SIG-M5 treated with dmso at 0.1 percent for 504 hours (cell line): ENCODE measurements around the gene ZNF544.
"Not testable (repeated sequence)": the region's sequence is repeated elsewhere in the genome, so short reads cannot be mapped to it uniquely, and the experiment has no call there.

Experiments
- DNase-seq: peaks from one replicate; lab custom pipeline; 2025; ENCODE audit not compliant: unreplicated experiment; lab: John Stamatoyannopoulos, UW

ZNF544 gene

DNA sequence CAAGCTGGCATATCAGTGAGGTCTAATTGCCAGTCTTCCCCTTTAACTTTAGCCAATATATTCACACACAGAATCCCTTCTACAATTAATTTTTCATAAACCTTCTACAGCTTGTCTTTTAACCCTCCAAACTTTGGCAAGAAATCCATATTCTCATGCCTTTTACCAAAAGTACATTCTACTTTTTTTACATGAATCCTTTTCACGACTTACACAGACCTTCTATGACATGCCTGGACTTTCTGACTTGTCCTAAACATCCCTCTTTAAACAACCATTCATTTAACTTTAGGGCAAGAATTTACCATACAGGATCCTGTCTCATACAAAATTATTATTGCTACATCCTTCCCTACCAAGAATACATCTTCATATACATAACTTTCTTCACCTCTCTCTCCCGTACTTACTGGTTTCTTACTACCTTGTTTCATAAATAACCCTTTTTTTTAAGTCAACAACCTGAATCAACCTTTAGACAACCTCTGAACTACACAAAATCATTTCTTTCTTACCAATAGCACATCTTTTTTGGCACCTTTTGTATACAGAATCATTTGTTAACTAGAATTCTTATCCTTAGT is 23.5 kb downstream of the ZNF544 start:
- DNase-seq: no peak

DNA sequence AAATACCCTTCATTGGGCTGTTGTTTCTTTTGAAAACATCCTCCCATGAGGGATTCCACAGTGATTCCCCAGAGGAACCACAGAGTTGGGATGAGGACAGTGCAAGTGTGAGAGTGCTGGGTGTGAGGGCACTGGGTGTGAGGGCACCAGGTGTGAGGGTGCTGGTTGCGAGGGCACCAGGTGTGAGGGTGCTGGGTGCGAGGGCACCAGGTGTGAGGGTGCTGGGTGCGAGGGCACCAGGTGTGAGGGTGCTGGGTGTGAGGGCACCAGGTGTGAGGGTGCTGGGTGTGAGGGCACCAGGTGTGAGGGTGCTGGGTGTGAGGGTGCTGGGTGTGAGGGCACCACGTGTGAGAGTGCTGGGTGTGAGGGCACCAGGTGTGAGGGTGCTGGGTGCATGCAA is 29.5 kb downstream of the ZNF544 start:
- DNase-seq: not testable (repeated sequence)

DNA sequence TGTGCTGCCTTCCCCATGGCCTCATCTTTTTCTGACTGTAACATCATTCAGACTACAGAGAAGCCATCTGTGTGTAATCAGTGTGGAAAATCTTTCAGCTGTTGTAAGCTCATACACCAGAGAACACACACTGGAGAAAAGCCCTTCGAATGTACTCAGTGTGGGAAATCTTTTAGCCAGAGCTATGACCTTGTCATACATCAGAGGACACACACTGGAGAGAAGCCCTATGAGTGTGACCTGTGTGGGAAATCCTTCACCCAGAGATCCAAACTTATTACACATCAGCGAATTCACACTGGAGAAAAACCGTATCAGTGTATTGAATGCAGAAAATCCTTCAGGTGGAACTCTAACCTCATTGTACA is 32.9 kb downstream of the ZNF544 start:
- no peak for DNase-seq

DNA sequence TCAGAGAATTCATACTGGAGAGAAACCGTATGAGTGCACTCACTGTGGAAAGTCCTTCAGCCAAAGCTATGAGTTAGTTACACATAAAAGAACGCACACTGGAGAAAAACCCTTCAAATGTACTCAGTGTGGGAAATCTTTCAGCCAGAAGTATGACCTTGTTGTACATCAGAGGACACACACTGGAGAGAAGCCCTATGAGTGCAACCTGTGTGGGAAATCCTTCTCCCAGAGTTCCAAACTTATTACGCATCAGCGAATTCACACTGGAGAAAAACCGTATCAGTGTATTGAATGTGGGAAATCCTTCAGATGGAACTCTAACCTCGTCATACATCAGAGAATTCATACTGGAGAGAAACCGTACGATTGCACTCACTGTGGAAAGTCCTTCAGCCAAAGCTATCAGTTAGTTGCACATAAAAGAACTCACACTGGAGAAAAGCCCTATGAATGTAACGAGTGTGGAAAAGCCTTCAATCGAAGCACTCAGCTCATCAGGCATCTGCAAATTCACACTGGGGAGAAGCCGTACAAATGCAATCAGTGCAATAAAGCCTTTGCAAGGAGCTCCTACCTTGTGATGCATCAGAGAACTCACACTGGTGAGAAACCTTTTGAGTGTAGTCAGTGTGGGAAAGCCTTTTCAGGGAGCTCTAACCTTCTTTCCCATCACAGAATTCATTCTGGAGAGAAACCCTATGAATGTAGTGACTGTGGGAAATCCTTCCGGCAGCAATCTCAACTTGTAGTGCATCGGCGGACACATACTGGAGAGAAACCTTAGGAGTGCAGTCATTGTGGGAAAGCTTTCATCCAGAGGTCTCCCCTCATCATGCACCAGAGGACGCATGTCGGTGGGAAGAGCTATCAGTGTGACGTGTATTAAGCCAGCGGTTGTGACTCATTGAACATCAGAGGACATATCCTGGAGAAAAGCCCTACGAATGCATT is 33.5 kb downstream of the ZNF544 start:
- DNase-seq: no peak

DNA sequence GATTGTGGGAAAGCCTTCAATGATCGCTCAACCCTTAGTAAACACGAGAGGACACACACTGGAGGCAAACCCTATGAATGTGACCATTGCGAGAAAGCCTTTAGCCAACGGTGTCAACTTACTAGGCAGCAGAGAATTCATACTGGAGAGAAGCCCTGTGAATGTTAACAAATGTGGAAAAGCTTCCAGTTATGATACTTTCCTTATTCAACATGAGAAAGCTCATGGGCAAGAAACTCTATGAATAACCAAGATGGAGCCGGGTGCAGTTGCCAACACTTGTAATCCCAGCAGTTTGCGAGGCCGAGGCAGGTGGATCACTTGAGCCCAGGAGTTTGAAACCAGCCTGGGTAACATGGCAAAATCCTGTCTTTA is 34.2 kb downstream of the ZNF544 start:
- DNase-seq: no peak

DNA sequence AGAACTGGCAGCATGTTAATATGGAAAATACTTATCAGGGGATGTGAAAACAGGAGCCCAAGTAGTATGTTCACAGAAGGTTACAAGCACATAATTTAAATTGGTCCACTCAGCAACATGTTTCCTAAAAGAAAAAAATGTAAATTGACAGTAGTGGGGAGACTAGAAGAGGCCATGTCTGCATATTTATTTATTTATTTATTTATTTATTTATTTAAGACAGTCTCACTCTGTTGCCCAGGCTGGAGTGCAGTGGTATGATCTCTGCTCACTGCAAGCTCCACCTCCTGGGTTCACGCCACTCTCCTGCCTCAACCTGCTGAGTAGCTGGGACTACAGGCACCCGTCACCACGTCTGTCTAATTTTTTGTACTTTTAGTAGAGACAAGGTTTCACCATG is 36.4 kb downstream of the ZNF544 start:
- DNase-seq: no peak

DNA sequence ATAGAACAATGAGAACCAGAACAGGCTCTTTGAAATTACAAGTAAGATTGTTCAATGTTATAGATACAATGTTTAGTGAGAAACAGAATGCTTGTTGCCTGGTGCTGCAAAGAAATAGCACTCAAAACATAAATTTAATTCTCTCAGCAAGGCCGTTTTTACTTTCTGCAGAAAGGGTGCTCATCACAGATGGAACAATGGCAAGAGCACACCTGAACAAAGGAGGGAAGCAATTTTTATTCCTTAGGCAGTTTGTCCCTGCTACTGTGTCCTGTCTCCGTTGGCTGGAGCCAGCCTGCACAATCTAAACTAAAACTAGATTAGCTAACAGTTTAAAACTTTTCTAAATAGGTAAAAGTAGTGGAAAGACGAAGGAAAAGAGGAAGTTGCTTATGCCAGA is 39.6 kb downstream of the ZNF544 start:
- DNase-seq: no peak

DNA sequence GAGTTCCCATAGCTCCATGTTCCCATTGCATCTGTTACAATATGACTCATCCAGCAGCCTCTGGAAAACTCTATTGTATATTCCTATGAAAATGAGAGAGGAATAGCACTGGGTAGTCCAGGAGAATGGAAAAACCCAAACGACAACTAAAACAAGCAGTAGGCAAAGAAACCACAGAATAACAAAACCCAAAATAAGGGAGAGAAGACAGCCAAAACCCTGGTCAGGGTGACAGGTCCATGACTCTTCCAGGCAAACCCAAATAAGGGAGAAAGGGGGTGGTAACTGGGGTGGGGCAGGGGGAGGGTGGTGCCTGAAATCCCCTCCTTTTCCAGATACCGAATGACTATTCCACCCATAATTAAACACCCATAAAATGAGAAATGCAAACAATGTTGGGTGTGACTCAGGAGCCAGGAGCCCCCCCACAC is 46.1 kb downstream of the ZNF544 start:
- DNase-seq: no peak

DNA sequence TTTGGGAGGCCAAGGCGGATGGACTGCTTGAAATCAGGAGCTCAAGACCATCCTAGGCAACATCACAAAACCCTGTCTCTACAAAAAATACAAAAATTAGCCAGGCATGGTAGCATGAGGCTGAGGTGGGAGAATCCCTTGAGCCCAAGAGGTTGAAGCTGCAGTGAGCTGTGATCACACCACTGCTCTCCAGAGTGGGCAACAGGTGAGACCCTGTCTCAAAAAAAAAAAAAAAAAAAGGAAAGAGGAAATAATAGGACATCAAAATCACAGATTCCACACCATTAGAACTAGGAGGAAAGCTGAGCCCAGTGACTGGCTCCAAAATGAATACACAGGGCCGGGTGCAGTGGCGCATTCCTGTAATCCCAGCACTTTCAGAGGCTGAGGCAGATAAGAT is 46.9 kb downstream of the ZNF544 start:
- DNase-seq: no peak

DNA sequence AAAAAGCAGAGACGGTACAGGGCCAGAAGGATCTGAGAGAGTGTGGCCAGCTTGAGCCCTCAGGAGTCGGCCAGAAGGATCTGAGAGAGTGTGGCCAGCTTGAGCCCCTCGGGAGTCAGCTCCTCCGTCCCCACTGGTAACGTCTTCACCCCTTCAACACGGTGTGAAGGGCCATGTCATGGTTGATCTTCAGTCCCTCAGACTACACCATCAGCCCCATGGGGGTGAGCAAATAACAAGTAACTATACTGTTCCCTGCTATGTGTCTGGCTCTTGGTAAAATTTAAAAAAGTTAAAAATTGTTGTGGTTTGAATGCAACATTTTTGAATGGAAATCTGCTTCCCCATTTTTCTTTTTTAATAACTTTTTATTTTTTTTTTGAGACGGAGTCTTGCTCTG is 48.5 kb downstream of the ZNF544 start:
- DNase-seq: no peak

DNA sequence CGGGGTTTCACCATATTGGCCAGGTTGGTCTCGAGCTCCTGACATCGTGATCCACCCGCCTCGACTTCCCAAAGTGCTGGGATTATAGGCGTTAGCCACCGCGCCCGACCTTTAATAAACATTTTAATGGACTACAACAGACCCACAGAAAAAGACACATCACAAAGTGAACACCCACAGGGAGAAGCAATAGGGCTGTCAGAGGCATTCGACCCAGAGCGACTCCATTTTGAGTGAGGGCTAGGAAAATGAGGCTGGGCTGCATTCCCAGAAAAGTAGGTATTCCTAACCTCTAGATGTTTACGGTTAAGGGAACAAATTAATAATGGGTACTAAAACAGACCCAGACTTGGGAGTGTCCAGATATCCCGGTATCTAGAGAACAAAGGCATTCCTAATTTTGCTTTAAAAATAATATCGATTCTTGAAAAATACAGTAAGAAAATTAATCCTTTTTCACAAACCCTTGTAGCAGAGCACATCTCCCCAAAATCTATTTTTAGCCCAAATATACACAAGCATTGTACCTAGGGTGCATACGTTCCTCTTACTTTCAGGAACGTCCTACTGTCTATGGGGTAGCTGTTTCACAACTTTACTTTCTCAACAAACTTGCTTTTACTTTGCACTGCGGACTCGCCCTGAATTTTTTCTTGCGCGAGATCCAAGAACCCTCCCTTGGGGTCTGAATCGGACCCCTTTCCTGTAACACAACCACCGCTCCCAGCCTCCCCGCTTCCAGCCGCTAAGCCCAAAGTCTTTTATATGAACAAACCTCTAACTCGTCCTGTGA is 49.2 kb downstream of the ZNF544 start:
- DNase-seq: peak; percentile 4

DNA sequence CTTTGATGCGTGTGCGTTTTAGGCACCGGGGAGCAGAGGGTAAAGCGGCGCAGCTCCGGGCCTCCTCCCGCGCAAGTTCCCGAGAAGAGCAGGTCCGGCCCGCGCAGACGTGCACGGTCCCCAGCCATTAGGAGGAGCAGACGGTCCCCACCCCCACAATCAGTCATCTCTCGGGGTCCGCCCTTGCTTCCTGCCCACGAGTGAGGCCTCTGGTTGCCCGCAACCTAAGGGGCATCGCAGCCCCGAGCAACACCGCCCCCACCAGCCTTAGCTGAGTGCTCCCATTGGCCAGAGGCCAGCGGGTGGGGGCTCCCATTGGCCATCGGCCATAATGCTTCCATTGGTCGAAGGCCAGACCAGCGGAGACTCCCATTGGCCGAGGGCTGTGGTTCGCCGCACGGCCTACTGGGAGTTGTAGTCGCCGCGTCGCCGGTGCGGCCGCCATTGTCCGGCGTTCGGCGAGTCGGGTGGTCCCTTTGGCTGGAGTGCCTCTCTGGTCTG is 49.9 kb downstream of the ZNF544 start, which contains the start of gene ZNF8:
Gene ZNF8 (plus strand): TSS at position 415 of the 501 bp plus-strand sequence. CDS start 127 bp downstream, outside the sequence.
- DNase-seq: peak; percentile 90

DNA sequence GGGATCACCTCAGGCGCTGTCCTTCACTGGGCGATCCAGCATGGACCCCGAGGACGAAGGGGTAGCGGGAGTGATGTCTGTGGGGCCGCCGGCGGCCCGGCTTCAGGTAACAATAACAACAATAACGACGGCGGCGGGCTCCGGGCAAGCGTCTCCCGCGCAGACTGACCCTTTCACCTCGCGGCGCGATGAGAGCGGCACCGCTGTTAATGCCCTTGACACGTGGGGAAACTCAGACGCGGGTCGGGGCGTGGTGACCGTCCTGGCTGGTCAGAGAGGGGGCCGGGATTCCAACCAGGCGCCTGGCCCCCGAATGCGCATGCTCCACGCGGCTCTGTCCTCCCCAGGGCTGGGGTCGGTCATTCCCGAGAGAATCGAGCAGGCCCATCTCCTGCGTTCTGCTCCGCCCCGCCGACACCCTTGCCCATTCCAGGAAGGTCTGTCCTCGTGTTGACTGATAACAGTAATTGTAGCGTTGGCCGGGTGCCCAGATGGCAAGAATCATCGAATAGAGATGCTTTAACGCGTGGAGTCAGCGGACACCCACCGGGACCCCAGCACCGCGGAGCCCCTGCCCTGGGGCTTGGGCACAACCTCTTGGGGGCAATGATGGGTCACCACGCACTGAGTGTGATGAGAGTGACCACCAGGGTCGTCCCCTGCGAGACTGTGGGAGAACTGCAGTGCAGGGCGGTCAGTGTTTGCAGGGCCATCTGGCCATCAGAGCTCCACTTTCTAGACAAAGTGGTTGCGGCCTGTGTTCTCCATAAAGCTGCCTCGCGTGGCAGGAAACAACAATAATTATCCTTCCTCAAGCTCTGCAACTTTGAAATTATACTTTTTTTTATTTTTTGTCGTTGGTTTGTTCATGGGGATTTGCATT is 50.6 kb downstream of the ZNF544 start:
- no peak for DNase-seq

DNA sequence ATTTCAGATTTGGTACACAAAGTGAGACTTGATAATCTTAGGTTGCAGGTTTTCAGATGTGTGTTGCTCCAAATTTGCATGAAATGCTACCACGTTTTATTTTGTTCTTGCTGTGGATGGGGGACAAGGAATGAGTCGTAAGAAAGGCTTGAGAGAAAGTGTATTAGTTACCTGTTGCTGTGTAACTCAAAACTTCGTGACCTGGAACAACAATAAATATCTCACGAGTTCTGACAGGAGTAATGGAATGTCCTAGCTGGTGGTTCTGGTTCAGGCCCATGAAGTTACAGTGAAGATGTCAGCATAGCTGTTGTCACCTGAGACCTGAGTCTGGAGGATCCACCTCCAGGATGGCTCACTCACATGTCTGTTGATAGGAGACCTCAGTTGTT is 51.2 kb downstream of the ZNF544 start:
- no peak for DNase-seq

DNA sequence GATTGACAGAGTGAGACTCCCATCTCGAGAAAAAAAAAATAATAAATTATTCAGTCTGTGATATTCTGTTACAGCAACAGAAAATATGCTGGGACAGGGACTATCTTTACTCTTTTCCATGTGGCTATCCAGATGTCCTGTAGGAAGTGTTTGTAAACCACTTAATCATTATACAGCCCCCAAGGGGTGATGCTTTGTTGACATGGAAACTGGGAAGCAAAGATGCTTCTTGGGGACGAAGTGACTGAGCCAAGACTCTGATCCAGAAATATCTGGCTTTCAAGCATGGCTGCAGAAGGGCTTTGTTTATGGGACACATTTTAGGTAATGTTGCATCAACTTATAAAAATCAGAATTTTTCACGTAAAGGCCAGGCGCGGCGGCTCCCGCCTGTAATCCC is 55.5 kb downstream of the ZNF544 start:
- DNase-seq: no peak

DNA sequence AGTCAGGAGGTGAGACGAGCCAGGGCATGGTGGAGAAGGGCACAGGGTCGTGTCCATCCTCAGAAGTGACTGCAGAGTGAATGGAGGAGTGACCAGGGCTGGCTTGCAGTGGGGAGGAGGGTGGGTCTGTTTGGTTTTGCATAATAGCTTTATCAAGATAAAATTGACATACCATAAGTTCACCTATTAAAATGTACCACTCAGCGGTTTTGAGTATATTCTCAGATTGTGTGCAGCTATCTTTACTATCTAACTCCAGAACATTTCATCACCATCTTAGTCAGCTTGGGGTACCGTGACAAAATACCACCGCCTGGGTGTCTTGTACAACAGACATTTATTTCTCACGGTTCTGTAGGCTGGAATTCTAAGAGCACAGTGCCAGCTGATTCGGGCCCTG is 63.2 kb downstream of the ZNF544 start:
- no peak for DNase-seq

DNA sequence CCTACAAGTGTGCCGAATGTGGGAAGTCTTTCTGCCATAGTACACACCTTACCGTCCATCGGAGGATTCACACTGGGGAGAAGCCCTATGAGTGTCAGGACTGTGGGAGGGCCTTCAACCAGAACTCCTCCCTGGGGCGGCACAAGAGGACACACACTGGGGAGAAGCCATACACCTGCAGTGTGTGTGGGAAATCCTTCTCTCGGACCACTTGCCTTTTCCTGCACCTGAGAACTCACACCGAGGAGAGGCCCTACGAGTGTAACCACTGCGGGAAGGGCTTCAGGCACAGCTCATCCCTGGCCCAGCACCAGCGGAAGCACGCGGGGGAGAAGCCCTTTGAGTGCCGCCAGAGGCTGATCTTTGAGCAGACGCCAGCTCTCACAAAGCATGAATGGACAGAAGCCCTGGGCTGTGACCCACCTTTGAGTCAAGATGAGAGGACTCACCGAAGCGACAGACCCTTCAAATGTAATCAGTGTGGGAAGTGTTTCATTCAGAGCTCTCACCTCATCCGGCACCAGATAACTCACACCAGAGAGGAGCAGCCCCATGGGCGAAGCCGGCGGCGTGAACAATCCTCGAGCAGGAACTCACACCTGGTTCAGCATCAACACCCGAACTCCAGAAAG is 66.1 kb downstream of the ZNF544 start:
- DNase-seq: no peak

DNA sequence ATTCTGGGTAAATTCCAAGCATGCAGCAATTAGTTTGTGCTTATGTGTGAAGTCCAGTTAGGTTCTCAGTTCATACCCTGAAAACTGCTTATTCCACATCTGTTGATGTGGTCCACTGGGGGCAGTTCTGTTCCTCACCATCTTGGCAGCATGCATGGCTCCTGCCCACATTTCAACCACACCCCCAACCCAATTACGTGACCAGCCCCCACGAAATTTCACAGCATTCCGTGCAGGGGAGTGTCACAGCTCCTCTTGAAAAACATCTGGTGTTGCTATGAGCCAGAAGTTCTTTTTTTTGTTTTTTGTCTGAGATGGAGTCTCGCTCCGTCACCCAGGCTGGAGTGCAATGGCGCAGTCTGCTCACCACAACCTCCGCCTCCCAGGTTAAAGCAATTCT is 67.4 kb downstream of the ZNF544 start:
- DNase-seq: no peak

DNA sequence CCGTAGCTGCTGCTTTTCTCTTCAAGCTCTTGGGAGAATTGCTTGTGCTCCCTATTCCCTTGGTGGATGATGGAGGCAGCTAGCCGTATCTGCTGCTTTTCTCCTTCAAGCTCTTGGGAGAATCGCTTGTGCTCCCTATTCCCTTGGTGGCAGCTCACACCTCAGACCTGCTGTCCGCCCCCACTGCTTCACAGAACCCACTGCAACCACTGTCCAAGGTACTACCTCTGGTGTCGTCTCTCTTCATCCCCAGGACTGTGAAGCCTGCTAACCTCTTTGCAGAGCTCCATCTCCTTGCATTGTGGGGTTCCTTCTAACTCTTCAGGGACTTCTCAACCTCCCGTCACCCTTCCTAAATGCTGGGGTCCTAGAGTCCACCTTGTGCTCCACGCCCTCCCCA is 71.9 kb downstream of the ZNF544 start:
- DNase-seq: no peak

DNA sequence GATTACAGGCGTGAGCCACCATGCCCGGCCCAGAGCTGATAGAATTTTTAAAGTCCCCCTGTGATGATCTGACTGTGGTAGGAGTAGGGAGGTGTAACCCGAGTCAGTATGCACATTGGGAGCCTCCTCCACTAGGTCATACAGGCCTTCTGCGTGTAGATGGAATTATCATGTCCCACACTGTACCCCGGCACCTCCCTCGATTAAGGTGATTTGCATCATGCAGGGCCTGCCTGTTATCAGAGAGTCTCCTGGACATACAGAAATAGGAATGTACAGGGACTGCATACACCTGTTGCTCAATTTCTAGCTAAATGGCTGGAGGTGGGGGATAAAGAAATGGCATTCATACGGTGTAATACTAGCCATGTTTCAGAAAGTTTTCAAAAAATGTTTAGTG is 75.5 kb downstream of the ZNF544 start:
- DNase-seq: no peak
